H1 (cell line): ENCODE results near the gene ELMO1. TPM values are rescaled to one million over a fixed set of nuclear protein-coding genes. Genes with fewer than 3 reads are reported as not detected.

Experiments used
- CTCF ChIA-PET: fragments of 300-600 bp; sonication (Branson Sonifier 250); formaldehyde crosslinking; loops from one replicate; lab custom pipeline; 2021; ENCODE audit not compliant: partially characterized antibody; lab: Charles Lee
- POLR2A ChIA-PET: fragments of 300-600 bp; sonication (Branson Sonifier 250); formaldehyde crosslinking; loops from one replicate; lab custom pipeline; 2021; ENCODE audit warnings: inconsistent platforms; ENCODE audit not compliant: partially characterized antibody; lab: Charles Lee
- DNase-seq, 2 experiments: peaks; one replicate each; pipeline versions ENCODE4 v3.0.0 to v3.0.0-alpha.2; 2010 to 2022; ENCODE audit warnings: low spot score in 2 of 2, low read depth in 1 of 2, mixed read lengths in 1 of 2
- FAIRE-seq: peaks from 2 replicates; lab custom pipeline; 2011; peaks lifted over from hg19 to GRCh38; lab: Jason Lieb, UNC
- H2AFZ ChIP-seq: 2 replicates; pipeline ENCODE4 v1.8.1; 2012; ENCODE audit warnings: low read length, inconsistent platforms
- H2AK5ac ChIP-seq: 2 replicates; pipeline ENCODE4 v1.6.1; 2013; ENCODE audit warnings: low read depth, low read length
- H2BK120ac ChIP-seq: replicated peaks from 2 replicates; pipeline ENCODE3; 2013; ENCODE audit warnings: low read depth, low read length, inconsistent platforms
- H2BK12ac ChIP-seq: 2 replicates; pipeline ENCODE4 v1.6.1; 2013; ENCODE audit warnings: low read depth, low read length
- H2BK15ac ChIP-seq: 2 replicates; pipeline ENCODE4 v1.6.1; 2013; ENCODE audit warnings: low read length
- H2BK20ac ChIP-seq: 2 replicates; pipeline ENCODE4 v1.6.1; 2013; ENCODE audit warnings: low read length
- H2BK5ac ChIP-seq: 2 replicates; pipeline ENCODE4 v1.6.1; 2013; ENCODE audit warnings: low read depth, low read length
- H3K14ac ChIP-seq: 2 replicates; pipeline ENCODE4 v1.6.1; 2013; ENCODE audit warnings: inconsistent platforms; ENCODE audit not compliant: insufficient read length
- H3K18ac ChIP-seq: 2 replicates; pipeline ENCODE4 v1.6.1; 2013; ENCODE audit warnings: low read length; ENCODE audit errors: extremely low read depth
- H3K23ac ChIP-seq: 2 replicates; pipeline ENCODE4 v1.6.1; 2013; ENCODE audit warnings: inconsistent platforms; ENCODE audit not compliant: insufficient read length
- H3K23me2 ChIP-seq: 2 replicates; pipeline ENCODE4 v1.6.1; 2013; ENCODE audit warnings: low read depth, low read length
- H3K27ac ChIP-seq: 2 replicates; pipeline ENCODE4 v1.6.1; 2011; ENCODE audit warnings: low read depth, low read length, inconsistent platforms
- H3K27me3 ChIP-seq, 4 experiments: replicated peaks in 1 of 4; 1 replicate in 1 of 4; 2 replicates in 3 of 4; pipeline versions ENCODE4 v1.6.1 to v1.8.1; 2011 to 2013; ENCODE audit warnings: low read length in 3 of 4, mild to moderate bottlenecking in 3 of 4, inconsistent platforms in 2 of 4, mixed read lengths in 2 of 4, moderate library complexity in 1 of 4; ENCODE audit not compliant: control insufficient read depth in 3 of 4, insufficient read depth in 3 of 4; ENCODE audit errors: extremely low read depth in 1 of 4
- H3K36me3 ChIP-seq, 4 experiments: 2 replicates each; pipeline versions ENCODE4 v1.6.1 to v1.8.1; 2011 to 2013; ENCODE audit warnings: mild to moderate bottlenecking in 4 of 4, low read length in 3 of 4, moderate library complexity in 2 of 4, control low read depth in 1 of 4, inconsistent platforms in 1 of 4; ENCODE audit not compliant: insufficient read depth in 4 of 4, control insufficient read depth in 2 of 4
- H3K4ac ChIP-seq: replicated peaks from 2 replicates; pipeline ENCODE3; 2013; ENCODE audit warnings: low read length, low read depth, mixed read lengths, inconsistent platforms; ENCODE audit not compliant: insufficient read length
- H3K4me1 ChIP-seq, 4 experiments: replicated peaks in 1 of 4; 1 replicate in 1 of 4; 2 replicates in 3 of 4; pipeline versions ENCODE4 v1.6.1 to v1.8.1; 2011 to 2013; ENCODE audit warnings: low read length in 3 of 4, inconsistent platforms in 2 of 4, mixed read lengths in 1 of 4; ENCODE audit not compliant: insufficient read depth in 4 of 4, control insufficient read depth in 3 of 4
- H3K4me2 ChIP-seq, 2 experiments: 2 replicates each; pipeline versions ENCODE4 v1.6.1 to v1.8.1; 2011 to 2013; ENCODE audit warnings: low read depth in 2 of 2, low read length in 2 of 2, control low read depth in 1 of 2, inconsistent platforms in 1 of 2, mild to moderate bottlenecking in 1 of 2; ENCODE audit not compliant: insufficient read depth in 1 of 2
- H3K4me3 ChIP-seq, 4 experiments: fragments of 200-600, 300-600 bp in 1 of 4; sonication (generic), shearing (Covaris generic), sonication (Bioruptor Twin) in 1 of 4; 2 replicates each; pipeline versions ENCODE4 v1.5.1 to v1.8.1; 2011 to 2016; ENCODE audit warnings: low read length in 4 of 4, low read depth in 3 of 4, control low read depth in 2 of 4, inconsistent platforms in 2 of 4, mild to moderate bottlenecking in 2 of 4, mixed read lengths in 1 of 4, moderate library complexity in 1 of 4; ENCODE audit not compliant: insufficient read depth in 2 of 4; ENCODE audit errors: extremely low read depth in 1 of 4
- H3K56ac ChIP-seq: replicated peaks from 2 replicates; pipeline ENCODE3; 2013; ENCODE audit warnings: low read depth, mild to moderate bottlenecking, mixed read lengths, low read length, inconsistent platforms; ENCODE audit not compliant: insufficient read length
- H3K79me1 ChIP-seq: 2 replicates; pipeline ENCODE4 v1.6.1; 2013; ENCODE audit warnings: low read depth, low read length, control low read depth
- H3K79me2 ChIP-seq, 2 experiments: 2 replicates each; pipeline versions ENCODE4 v1.6.1 to v1.8.1; 2012 to 2013; ENCODE audit warnings: low read length in 2 of 2, mild to moderate bottlenecking in 2 of 2, inconsistent platforms in 1 of 2; ENCODE audit not compliant: insufficient read depth in 2 of 2, control insufficient read depth in 1 of 2
- H3K9ac ChIP-seq, 4 experiments: replicated peaks in 1 of 4; 1 replicate in 1 of 4; 2 replicates in 3 of 4; pipeline versions ENCODE4 v1.6.1 to v1.8.1; 2011 to 2013; ENCODE audit warnings: low read depth in 3 of 4, low read length in 3 of 4, control low read depth in 2 of 4, mild to moderate bottlenecking in 2 of 4, moderate library complexity in 2 of 4, inconsistent platforms in 1 of 4; ENCODE audit errors: extremely low read depth in 1 of 4
- H3K9me3 ChIP-seq, 2 experiments: 2 replicates each; pipeline versions ENCODE4 v1.6.1 to v1.8.1; 2012 to 2013; ENCODE audit warnings: mild to moderate bottlenecking in 2 of 2, moderate library complexity in 2 of 2, control low read depth in 1 of 2, inconsistent platforms in 1 of 2, low read depth in 1 of 2, low read length in 1 of 2, mixed read lengths in 1 of 2; ENCODE audit not compliant: insufficient read depth in 2 of 2
- H4K20me1 ChIP-seq, 2 experiments: replicated peaks in 1 of 2; 2 replicates each; pipeline versions ENCODE3 to v1.8.1; 2011 to 2013; ENCODE audit warnings: inconsistent platforms in 2 of 2, low read length in 2 of 2, mild to moderate bottlenecking in 1 of 2; ENCODE audit not compliant: insufficient read depth in 2 of 2, control insufficient read depth in 1 of 2
- H4K5ac ChIP-seq: 2 replicates; pipeline ENCODE4 v1.6.1; 2013; ENCODE audit warnings: low read length, low read depth, mixed read lengths, inconsistent platforms; ENCODE audit not compliant: insufficient read length
- H4K8ac ChIP-seq: 2 replicates; pipeline ENCODE4 v1.8.0; 2013; ENCODE audit warnings: mild to moderate bottlenecking, moderate library complexity, low read length, inconsistent platforms; ENCODE audit not compliant: insufficient read depth; ENCODE audit errors: extremely low read depth
- H4K91ac ChIP-seq: replicated peaks from 2 replicates; pipeline ENCODE3; 2013; ENCODE audit warnings: low read length, mixed read lengths, inconsistent platforms; ENCODE audit not compliant: insufficient read length
- CHD2 ChIP-seq: IDR thresholded peaks from 2 replicates; pipeline ENCODE4 v1.6.1; 2012; ENCODE audit warnings: low read length, improper control_type of control experiment
- POU5F1 ChIP-seq: IDR thresholded peaks from 2 replicates; pipeline ENCODE4 v1.6.1; 2011; ENCODE audit warnings: low read depth, mild to moderate bottlenecking, low read length, moderate library complexity
- TAF1 ChIP-seq: IDR thresholded peaks from 2 replicates; pipeline ENCODE4 v1.6.1; 2011; ENCODE audit warnings: mild to moderate bottlenecking, low read depth, low read length
- WGBS, 2 experiments: shearing (Covaris generic) in 1 of 2; methylation state at CpG; one replicate each; pipeline versions ENCODE4 v1.1.6 to v1.1.7; 2013 to 2015; ENCODE audit warnings: low lambda C conversion rate in 2 of 2, mixed read lengths in 2 of 2, inconsistent platforms in 1 of 2, low coverage in 1 of 2, missing lambda C conversion rate in 1 of 2; ENCODE audit not compliant: insufficient replicate concordance in 2 of 2, insufficient coverage in 1 of 2, insufficient read length in 1 of 2; ENCODE audit errors: extremely low coverage in 1 of 2, missing lambda C conversion rate in 1 of 2; 5-methylcytosine and 5-hydroxymethylcytosine counted together
- polyA plus RNA-seq, 7 experiments: library from polyadenylated mRNA; depleted of rRNA in 3 of 7; stranded (reverse) in 5 of 7; unstranded in 2 of 7; fragments of >200 nt in 5 of 7; fragments of 200-250 nt in 2 of 7; gene quantifications; 1 replicate in 5 of 7; 2 replicates in 1 of 7; 4 replicates in 1 of 7; pipeline versions ENCODE4 v1.2.1 to v1.2.3, GENCODE V29; 2011 to 2013; ENCODE audit warnings: missing spikeins in 2 of 7, mixed read lengths in 2 of 7
- total RNA-seq: library from RNA; stranded (reverse); fragmentation: NEBNext Ultra II Directional; extraction: Animal tissue kit (Norgen Biotek cat#: 25700); gene quantifications from 2 replicates; pipeline ENCODE4 v1.2.1, GENCODE V29; 2021

The ELMO1 gene
- total and polyA plus RNA-seq, 2 of the 8 experiments (the other 6 are each of a cell fraction or from before 2014, with no cell fraction given), result 18.4 to 21.0 TPM

GRCh38 chr7:36894190-36894589 lies 554.5 kb downstream of the ELMO1 start:
- Histone ChIP-seq H3K27me3 (no peaks in the 10 kb centered on the region), H3K4me2 (no peak overlapping the region), H2BK5ac (no peak overlapping the region), H3K18ac (no peak overlapping the region), H3K36me3 (no peaks in the 10 kb centered on the region; a peak in 1 of 8 replicates), H3K23ac (no peak overlapping the region), H4K20me1 (no peaks in the 10 kb centered on the region), H3K79me2 (no peaks in the 10 kb centered on the region), H2BK20ac (no peak overlapping the region), H3K56ac (no peak overlapping the region), H3K9ac (no peak overlapping the region), H2AK5ac (no peak overlapping the region), H2BK120ac (no peak overlapping the region), H2BK12ac (no peak overlapping the region), H3K9me3 (no peaks in the 10 kb centered on the region), H4K91ac (no peak overlapping the region), H3K23me2 (no peaks in the 10 kb centered on the region), H3K4me3 (no peak overlapping the region), H3K4ac (no peak overlapping the region), H3K4me1 (no peaks in the 10 kb centered on the region), H3K79me1 (no peaks in the 10 kb centered on the region), H3K14ac (no peak overlapping the region), H4K8ac (no peak overlapping the region), H2AFZ (no peak overlapping the region), H2BK15ac (no peak overlapping the region), H3K27ac (no peak overlapping the region), H4K5ac (no peak overlapping the region)
- FAIRE-seq (no peak), DNase-seq (no peak)
- CTCF ChIA-PET, result interaction anchor here (1.2 to 4.0 kb wide), 3 partner anchors 8 to 19 kb away, joined by 3 to 14 read pairs (median 6); no protein-coding TSS in a partner anchor
- POLR2A ChIA-PET, result interaction anchor here (1.1 kb wide), 2 partner anchors 9 to 135 kb away, joined by 3 read pairs; no protein-coding TSS in a partner anchor
- TF ChIP-seq TAF1 (no peak), CHD2 (no peak), POU5F1 (no peak)
- 82% methylated on average over 1 of the region's 1 CpG; no CpG with 5 or more reads in 1 of the 2 experiments for WGBS, 2 experiments
